Immature natural killer cell (primary cell): ENCODE measurements around the gene OR6K6. TPM values are rescaled to one million over a fixed set of nuclear protein-coding genes. Genes with fewer than 3 reads are reported as not detected.

Experiments
- DNase-seq, 3 donors: peaks; one replicate each; pipeline ENCODE4 v3.0.0; 2022; ENCODE audit warnings: mixed read lengths in 1 of 3
- H3K27ac Mint-ChIP-seq, 6 donors: one replicate each; pipeline ENCODE4 v1.8.0; 2020; ENCODE audit warnings: mixed read lengths in 6 of 6, mild to moderate bottlenecking in 5 of 6, inconsistent platforms in 4 of 6, moderate library complexity in 3 of 6
- H3K27me3 Mint-ChIP-seq, 3 donors: one replicate each; pipeline ENCODE4 v1.8.0; 2020 to 2021; ENCODE audit warnings: low read depth in 3 of 3, mild to moderate bottlenecking in 3 of 3, mixed read lengths in 3 of 3, moderate library complexity in 3 of 3, inconsistent platforms in 1 of 3
- H3K36me3 Mint-ChIP-seq, 3 donors: one replicate each; pipeline ENCODE4 v1.8.0; 2020; ENCODE audit warnings: mixed read lengths in 3 of 3, inconsistent platforms in 2 of 3, mild to moderate bottlenecking in 2 of 3
- H3K4me1 Mint-ChIP-seq, 2 donors: one replicate each; pipeline ENCODE4 v1.8.0; 2020; ENCODE audit warnings: inconsistent platforms in 2 of 2, mild to moderate bottlenecking in 2 of 2, mixed read lengths in 2 of 2, moderate library complexity in 1 of 2
- H3K4me3 Mint-ChIP-seq, 5 donors: one replicate each; pipeline ENCODE4 v1.8.0; 2020; ENCODE audit warnings: mild to moderate bottlenecking in 5 of 5, mixed read lengths in 5 of 5, inconsistent platforms in 3 of 5, moderate library complexity in 3 of 5
- H3K9me3 Mint-ChIP-seq, 6 donors: one replicate each; pipeline ENCODE4 v1.8.0; 2020; ENCODE audit warnings: mild to moderate bottlenecking in 6 of 6, mixed read lengths in 6 of 6, inconsistent platforms in 4 of 6, moderate library complexity in 3 of 6
- polyA plus RNA-seq, 3 donors: library from polyadenylated mRNA; unstranded; fragments of 300-500 nt; fragmentation: Illumina TruSeq; gene quantifications; one replicate each; pipeline ENCODE4 v1.2.3, GENCODE V29; 2021

OR6K6 gene, protein sequence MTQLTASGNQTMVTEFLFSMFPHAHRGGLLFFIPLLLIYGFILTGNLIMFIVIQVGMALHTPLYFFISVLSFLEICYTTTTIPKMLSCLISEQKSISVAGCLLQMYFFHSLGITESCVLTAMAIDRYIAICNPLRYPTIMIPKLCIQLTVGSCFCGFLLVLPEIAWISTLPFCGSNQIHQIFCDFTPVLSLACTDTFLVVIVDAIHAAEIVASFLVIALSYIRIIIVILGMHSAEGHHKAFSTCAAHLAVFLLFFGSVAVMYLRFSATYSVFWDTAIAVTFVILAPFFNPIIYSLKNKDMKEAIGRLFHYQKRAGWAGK
- polyA plus RNA-seq = not detected

DNA sequence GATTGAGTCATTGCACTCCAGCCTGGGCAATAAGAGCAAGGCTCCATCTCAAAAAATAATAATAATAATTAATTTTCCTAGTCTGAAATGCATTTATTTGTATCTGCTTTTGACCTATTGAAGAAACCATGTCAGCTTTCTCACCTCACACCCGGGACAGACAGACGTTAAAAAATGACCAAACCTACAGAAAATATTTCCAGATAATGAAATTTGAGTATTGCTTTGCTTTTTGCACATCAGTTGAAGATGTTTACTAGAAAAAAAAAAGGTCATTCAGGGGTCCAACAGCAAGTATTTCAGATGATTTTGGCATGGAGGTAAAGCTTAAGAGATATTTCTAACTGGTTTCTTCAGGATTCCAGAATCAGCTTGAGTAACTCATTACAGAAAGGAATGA lies at the start of gene OR6K6:
Gene OR6K6 (plus strand): TSS at position 301 of the 400 bp plus-strand sequence. CDS start 168 bp downstream, outside the sequence.
- Mint-ChIP-seq H3K27ac (no peak within 1 kb of the TSS), H3K4me1 (no peaks in the 10 kb centered on the region), H3K27me3 (peaks cover 0 to 7% (median 2%) of the 10 kb centered on the region in 3 donors), H3K9me3 (no peaks in the 10 kb centered on the region), H3K36me3 (peaks cover 0 to 3% (median 0%) of the 10 kb centered on the region in 3 donors), H3K4me3 (no peak within 1 kb of the TSS)
- DNase-seq = no peak

DNA sequence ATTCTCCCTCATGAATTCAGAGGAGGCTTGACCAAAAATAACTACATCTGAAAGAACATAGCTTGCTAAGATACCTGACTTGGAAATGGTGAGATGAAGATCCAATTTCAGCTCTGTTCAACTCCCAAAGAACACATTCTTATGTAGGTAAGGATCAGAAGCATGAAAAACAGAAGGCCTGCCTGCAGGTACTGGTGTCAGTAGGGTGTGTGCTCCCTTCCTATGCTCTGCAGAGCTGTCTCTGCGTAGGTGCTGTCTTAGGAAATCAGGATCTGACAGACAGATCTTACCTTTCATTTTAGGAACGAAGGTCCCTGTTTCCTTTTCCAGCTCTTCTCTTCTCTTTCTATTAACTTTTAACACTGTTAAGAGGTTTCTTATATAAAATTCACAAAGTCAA lies 48.4 kb upstream of the OR6K6 start:
- Mint-ChIP-seq H3K27me3 (peaks cover 3 to 8% (median 3%) of the 10 kb centered on the region in 3 donors), H3K4me1 (no peaks in the 10 kb centered on the region), H3K27ac (no peak overlapping the region), H3K9me3 (no peaks in the 10 kb centered on the region), H3K36me3 (no peaks in the 10 kb centered on the region), H3K4me3 (no peak overlapping the region)
- no peak for DNase-seq

DNA sequence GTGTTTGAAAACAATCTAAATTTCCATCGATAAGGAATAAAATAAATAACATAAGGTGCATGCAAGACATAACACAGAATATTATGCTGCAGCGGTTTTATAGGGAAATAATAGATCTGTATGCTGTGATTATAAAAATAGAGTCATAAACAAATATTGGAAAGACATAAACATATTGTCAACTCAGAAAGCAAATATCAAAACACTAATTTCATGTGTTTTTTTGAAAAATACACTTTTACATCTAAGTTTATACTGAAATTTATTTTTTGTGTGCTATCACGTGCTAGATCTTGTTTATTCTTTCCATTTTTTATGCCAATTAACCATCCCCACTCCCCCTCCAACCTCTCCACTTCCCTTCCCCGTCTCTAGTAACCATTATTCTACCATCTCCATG lies 43.4 kb upstream of the OR6K6 start:
- peaks cover 0 to 2% (median 0%) of the 10 kb centered on the region in 6 donors for H3K9me3 Mint-ChIP-seq
- H3K36me3 Mint-ChIP-seq = no peaks in the 10 kb centered on the region
- no peak overlapping the region for H3K27ac Mint-ChIP-seq
- no peaks in the 10 kb centered on the region for H3K4me1 Mint-ChIP-seq
- H3K4me3 Mint-ChIP-seq = no peak overlapping the region
- peaks cover 2 to 27% (median 4%) of the 10 kb centered on the region in 3 donors for H3K27me3 Mint-ChIP-seq
- DNase-seq = no peak

DNA sequence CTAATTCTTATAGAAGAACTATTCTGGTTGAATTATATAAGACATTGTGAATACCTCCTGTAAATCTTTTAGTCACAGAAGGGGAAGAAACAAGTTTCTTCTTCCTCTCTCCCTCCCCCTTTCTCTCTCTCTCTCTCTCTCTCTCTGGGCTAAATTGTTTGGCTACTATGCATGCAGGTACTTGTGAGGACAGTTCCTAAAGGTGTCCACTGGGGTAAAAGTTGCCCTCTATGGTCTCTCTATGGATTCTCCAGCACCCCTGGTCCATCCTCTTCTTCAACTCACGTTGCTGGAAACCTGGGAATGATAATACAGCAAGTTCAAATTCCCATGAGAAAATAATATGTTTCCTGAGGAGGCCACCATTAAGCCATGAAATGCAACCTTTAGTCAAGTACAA lies 39.8 kb upstream of the OR6K6 start:
- Mint-ChIP-seq H3K4me1 (no peaks in the 10 kb centered on the region), H3K9me3 (peaks cover 0 to 2% (median 0%) of the 10 kb centered on the region in 6 donors), H3K4me3 (no peak overlapping the region), H3K27ac (no peak overlapping the region), H3K27me3 (peaks cover 2 to 25% (median 8%) of the 10 kb centered on the region in 3 donors), H3K36me3 (peaks cover 0 to 5% (median 0%) of the 10 kb centered on the region in 3 donors)
- no peak for DNase-seq

DNA sequence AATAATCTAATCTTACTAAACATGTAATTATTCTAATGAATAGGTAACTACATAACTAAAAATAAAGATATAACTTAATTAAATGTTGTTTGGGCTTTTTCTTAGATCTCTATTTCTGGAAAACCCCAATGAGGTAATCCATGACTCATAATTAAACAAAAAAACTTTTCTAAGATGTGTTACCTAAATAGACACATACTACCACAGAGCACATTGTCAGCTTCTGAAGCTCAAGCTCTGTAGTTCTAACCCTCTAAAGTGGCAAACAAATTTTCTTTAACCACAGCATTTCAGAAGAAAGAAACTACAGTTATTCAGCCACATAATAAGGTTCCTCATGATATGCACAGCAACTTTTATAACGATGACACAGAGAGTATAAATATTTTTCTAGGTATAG lies 38.2 kb upstream of the OR6K6 start:
- Mint-ChIP-seq H3K4me1 (no peaks in the 10 kb centered on the region), H3K9me3 (peaks cover 0 to 1% (median 0%) of the 10 kb centered on the region in 6 donors), H3K4me3 (no peak overlapping the region), H3K27ac (no peak overlapping the region), H3K36me3 (peaks cover 0 to 5% (median 0%) of the 10 kb centered on the region in 3 donors), H3K27me3 (peaks cover 0 to 25% (median 8%) of the 10 kb centered on the region in 3 donors)
- DNase-seq = no peak

DNA sequence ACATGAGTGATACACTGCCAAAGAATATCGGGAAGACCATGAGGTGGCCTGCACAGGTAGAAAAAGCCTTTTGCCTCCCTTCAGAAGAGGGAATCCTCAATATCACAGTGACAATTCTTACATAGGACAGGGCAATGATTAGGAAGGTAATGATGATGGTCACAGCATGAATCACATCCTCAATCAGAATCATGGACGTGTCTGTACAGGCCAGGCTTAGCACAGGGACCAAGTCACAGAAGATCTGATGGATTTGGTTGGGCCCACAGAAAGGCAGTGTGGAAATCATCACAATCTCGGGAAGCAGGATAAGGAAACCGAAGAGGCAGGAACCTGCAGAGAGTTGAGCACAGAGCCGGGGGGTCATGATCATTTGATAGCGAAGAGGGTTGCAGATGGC lies 37.2 kb upstream of the OR6K6 start:
- DNase-seq = no peak
- H3K9me3 Mint-ChIP-seq = no peaks in the 10 kb centered on the region
- no peak overlapping the region for H3K27ac Mint-ChIP-seq
- H3K4me1 Mint-ChIP-seq = no peaks in the 10 kb centered on the region
- peaks cover under 1 to 18% (median 5%) of the 10 kb centered on the region in 3 donors for H3K27me3 Mint-ChIP-seq
- H3K36me3 Mint-ChIP-seq = peaks cover 0 to 5% (median 0%) of the 10 kb centered on the region in 3 donors
- no peak overlapping the region for H3K4me3 Mint-ChIP-seq

DNA sequence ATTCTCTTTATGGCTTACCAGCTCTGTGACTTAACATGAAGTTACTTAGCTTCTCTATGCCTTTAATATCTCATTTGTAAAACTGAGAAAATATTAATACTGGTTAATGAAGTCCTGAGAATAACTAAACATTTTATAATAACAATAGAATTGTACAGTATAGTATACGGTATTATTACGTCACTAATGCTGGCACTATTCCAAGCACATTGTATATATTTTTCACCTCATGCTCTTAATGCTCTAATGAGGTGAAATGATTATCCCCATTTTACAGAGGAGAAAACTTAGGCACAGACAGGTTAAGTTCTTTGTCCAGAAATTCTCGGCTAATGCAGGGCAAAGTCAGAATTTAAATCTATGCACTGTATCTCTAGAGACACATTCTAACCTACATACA lies 34.9 kb upstream of the OR6K6 start:
- no peak for DNase-seq
- Mint-ChIP-seq H3K27me3 (peaks cover 5 to 10% (median 10%) of the 10 kb centered on the region in 3 donors), H3K4me3 (no peak overlapping the region), H3K36me3 (peaks cover 0 to 5% (median 0%) of the 10 kb centered on the region in 3 donors), H3K9me3 (no peaks in the 10 kb centered on the region), H3K4me1 (no peaks in the 10 kb centered on the region), H3K27ac (no peak overlapping the region)

DNA sequence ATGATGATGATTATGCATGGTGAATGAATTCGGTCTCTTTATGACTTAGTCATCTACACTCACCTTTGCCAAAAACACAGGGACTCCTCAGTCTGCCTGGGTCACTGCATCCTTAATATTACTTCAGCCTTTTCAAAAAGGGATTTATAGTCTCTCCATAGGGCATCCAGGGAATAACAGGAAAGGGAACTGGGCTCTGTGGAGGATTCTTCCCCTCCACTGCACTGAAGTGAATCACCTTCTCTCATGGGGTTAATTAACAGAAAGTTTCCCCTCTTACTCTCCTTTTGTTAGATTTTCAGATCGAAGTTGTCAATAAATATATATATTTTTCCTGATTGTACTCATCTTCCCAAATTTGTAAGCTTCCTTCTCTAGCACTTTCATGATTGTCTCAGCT lies 33.9 kb upstream of the OR6K6 start, which contains the start of gene OR6K3:
Gene OR6K3 (minus strand): TSS at position 101 of the 400 bp plus-strand sequence. CDS start 2,605 bp downstream, outside the sequence.
- no peak within 1 kb of the TSS for H3K27ac Mint-ChIP-seq
- no peaks in the 10 kb centered on the region for H3K9me3 Mint-ChIP-seq
- peaks cover 0 to 5% (median 0%) of the 10 kb centered on the region in 3 donors for H3K36me3 Mint-ChIP-seq
- H3K4me3 Mint-ChIP-seq = no peak within 1 kb of the TSS
- H3K4me1 Mint-ChIP-seq = no peaks in the 10 kb centered on the region
- no peak for DNase-seq
- peaks cover 5 to 12% (median 10%) of the 10 kb centered on the region in 3 donors for H3K27me3 Mint-ChIP-seq

DNA sequence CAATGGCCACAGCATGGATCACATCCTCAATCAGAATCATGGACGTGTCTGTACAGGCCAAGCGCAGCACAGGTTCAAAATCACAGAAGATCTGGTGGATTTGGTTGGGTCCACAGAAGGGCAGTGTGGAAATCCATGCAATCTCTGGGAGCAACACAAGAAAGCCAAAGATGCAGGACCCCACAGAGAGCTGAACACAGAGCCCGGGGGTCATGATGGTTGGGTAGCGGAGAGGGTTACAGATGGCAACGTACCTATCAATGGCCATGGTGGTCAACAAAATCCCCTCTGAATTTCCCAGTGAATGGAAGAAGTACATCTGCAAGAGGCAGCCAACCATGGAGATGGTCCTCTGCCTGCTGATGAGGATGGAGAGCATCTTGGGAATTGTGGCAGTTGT lies 30.1 kb upstream of the OR6K6 start:
- no peak for DNase-seq
- Mint-ChIP-seq H3K27me3 (peaks cover 5 to 9% (median 8%) of the 10 kb centered on the region in 3 donors), H3K36me3 (no peaks in the 10 kb centered on the region), H3K27ac (no peak overlapping the region), H3K9me3 (peaks cover 0 to 2% (median 0%) of the 10 kb centered on the region in 6 donors), H3K4me1 (no peaks in the 10 kb centered on the region), H3K4me3 (no peak overlapping the region)

DNA sequence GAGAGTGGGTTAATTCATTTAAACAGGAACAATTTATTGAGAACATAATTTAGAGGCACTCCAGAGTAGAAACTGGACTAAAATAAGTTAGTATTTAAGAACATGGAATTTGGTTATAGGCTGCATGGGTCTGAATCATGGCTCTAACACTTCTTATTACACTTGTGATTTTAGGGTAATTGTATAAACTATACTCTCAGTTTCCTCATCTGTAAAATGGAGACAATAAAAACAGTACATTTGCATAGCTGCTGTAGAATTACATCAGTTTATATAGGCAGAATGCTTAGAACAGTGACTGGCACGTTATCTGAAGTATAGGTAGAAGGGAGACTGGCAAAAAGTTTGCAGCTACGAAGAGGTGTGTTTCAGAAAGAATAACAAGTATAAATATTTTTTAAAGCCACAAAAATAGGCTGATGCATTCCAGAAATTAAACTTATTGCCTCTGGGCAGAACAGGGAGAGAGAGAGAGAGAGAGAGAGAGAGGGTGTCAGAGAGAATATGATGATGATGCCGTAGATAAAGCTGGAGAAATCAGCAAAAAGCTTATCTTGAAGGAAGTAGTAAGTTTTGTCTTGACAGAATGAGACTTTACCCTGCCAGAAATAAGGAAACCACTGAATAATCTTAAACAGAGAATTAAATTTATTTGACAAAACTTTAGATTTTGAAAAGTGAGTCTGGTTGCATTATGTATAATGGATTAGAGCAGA lies 25.9 kb upstream of the OR6K6 start:
- Mint-ChIP-seq H3K9me3 (peaks cover 0 to 2% (median 0%) of the 10 kb centered on the region in 6 donors), H3K36me3 (no peaks in the 10 kb centered on the region), H3K4me3 (no peak overlapping the region), H3K27ac (no peak overlapping the region), H3K4me1 (no peaks in the 10 kb centered on the region), H3K27me3 (peaks cover 3 to 7% (median 5%) of the 10 kb centered on the region in 3 donors)
- DNase-seq = no peak

DNA sequence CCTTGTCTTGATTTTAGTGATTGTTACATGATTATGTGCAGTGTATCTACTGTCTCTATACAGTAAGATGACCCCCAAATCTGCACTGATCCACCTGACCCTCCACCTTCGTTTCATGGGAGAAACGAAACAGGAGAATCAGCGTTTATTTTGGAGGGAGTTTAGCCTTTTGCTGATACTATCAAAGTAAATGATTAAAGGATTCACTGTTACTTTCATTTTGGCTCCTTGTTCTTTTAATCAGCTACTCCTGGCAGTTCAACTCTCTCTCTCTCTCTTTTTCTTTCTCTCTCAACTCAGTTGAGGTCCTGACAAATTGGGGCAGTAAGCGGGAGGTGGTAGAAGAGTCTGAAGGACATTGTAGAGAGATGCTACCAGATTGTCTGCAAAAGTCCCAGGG lies 24.1 kb upstream of the OR6K6 start:
- H3K36me3 Mint-ChIP-seq = no peaks in the 10 kb centered on the region
- peaks cover 0 to 9% (median 2%) of the 10 kb centered on the region in 3 donors for H3K27me3 Mint-ChIP-seq
- no peak for DNase-seq
- no peak overlapping the region for H3K27ac Mint-ChIP-seq
- H3K9me3 Mint-ChIP-seq = peaks cover 0 to 2% (median 0%) of the 10 kb centered on the region in 6 donors
- no peaks in the 10 kb centered on the region for H3K4me1 Mint-ChIP-seq
- H3K4me3 Mint-ChIP-seq = no peak overlapping the region

DNA sequence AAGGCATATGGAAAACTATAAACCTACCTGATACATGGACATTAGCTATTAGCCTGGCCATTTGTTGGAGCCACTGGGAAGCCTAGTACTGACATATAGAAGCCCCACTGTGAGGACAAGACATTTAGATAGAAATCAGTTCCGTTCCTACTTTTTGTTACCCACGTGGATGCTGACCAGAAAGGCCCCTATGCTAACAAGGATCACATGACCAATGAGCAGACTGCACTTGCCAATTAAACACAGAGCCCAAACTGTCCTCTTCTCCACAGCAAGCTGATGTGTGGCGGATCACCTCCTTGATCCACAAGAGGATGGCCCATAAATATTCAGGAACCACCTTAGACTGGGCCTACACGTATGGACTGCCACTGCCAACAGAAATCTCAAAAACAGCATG lies 22.8 kb upstream of the OR6K6 start:
- no peak overlapping the region for H3K4me3 Mint-ChIP-seq
- H3K27ac Mint-ChIP-seq = no peak overlapping the region
- H3K9me3 Mint-ChIP-seq = no peaks in the 10 kb centered on the region
- peaks cover 2 to 6% (median 4%) of the 10 kb centered on the region in 3 donors for H3K27me3 Mint-ChIP-seq
- no peaks in the 10 kb centered on the region for H3K36me3 Mint-ChIP-seq
- DNase-seq = no peak
- H3K4me1 Mint-ChIP-seq = no peaks in the 10 kb centered on the region

DNA sequence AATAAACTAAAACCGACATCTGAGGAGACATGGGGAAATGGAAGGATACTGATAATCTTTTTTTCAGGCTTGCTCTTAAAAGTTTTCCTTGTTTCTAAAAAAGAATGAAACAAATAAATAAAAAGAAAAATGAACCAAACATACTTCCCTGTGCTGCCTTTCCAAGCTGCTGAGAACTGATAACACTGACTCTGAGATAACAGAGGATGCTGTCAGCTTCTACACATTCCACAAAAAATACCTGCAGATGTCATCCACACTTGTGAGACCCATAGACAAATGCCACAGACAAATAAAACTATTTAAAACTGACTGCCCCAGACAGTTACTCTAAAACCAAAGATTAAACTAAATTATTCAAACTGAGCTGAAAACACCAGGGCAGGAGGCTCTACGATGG lies 22.0 kb upstream of the OR6K6 start:
- Mint-ChIP-seq H3K4me1 (no peaks in the 10 kb centered on the region), H3K9me3 (no peaks in the 10 kb centered on the region), H3K27ac (no peak overlapping the region), H3K4me3 (no peak overlapping the region), H3K36me3 (peaks cover 0 to 3% (median 0%) of the 10 kb centered on the region in 3 donors), H3K27me3 (peaks cover 1 to 6% (median 2%) of the 10 kb centered on the region in 3 donors)
- no peak for DNase-seq

DNA sequence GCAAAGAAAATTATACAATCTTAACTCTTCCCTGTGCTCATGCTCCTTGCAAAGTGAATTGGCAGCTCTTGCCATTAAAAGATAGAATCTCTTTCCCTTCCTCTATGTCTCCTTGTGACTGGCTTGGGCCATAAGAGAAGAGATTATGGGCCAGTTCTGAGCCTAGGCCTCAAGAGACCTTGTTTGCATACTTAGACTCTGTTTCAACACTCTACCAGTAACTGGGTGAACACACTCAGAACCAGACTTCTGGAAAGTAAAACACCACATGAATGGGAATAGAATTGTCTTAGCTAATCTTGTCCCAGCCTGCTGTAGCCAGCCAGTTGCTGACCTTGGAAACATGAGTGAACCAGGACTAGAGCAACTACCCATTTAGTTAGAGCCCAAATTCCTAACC lies 18.7 kb upstream of the OR6K6 start:
- DNase-seq = no peak
- Mint-ChIP-seq H3K4me3 (no peak overlapping the region), H3K27me3 (peaks cover 4 to 8% (median 4%) of the 10 kb centered on the region in 3 donors), H3K4me1 (no peaks in the 10 kb centered on the region), H3K27ac (no peak overlapping the region), H3K9me3 (no peaks in the 10 kb centered on the region), H3K36me3 (peaks cover 0 to 7% (median 0%) of the 10 kb centered on the region in 3 donors)
